ENCODE results near the gene RFTN1. TPM values are rescaled to one million over a fixed set of nuclear protein-coding genes. Genes with fewer than 3 reads are reported as not detected.

Gene RFTN1
- total and polyA plus RNA-seq, 2 donors from 2014 or later: 15.3 to 34.1 TPM

- Histone ChIP-seq H3K36me3 (ENCODE audit: control insufficient read depth in 2 of 3, insufficient read depth in 3 of 3, low read length in 3 of 3) (peaks cover 3 to 21% (median 9%) of the 10 kb centered on the region in 3 donors), H3K27ac (ENCODE audit: low read depth in 2 of 2, low read length in 2 of 2) (no peak overlapping the region), H3K9me3 (ENCODE audit: control insufficient read depth in 2 of 3, insufficient read depth in 1 of 3, low read length in 3 of 3) (no peaks in the 10 kb centered on the region), H3K4me3 (ENCODE audit: low read length in 3 of 3) (no peak overlapping the region), H3K9ac (ENCODE audit: low read length in 3 of 3) (no peak overlapping the region), H3K27me3 (ENCODE audit: control insufficient read depth, insufficient read depth, low read length) (no peaks in the 10 kb centered on the region), H3K4me1 (ENCODE audit: control insufficient read depth in 2 of 3, insufficient read depth in 2 of 3, low read depth in 1 of 3, low read length in 3 of 3) (no peaks in the 10 kb centered on the region)
- TF ChIP-seq CTCF (IDR thresholded peaks at IDR 0.05; ENCODE audit: borderline replicate concordance, extremely low read depth, insufficient read depth): no peak
- FAIRE-seq (no peak), DNase-seq (no peak)
- intact Hi-C loops (cut with DNase I): no loop called here
Observed at GRCh38 chr3:16272588-16272987, 240.9 kb downstream of the RFTN1 start.

DNA sequence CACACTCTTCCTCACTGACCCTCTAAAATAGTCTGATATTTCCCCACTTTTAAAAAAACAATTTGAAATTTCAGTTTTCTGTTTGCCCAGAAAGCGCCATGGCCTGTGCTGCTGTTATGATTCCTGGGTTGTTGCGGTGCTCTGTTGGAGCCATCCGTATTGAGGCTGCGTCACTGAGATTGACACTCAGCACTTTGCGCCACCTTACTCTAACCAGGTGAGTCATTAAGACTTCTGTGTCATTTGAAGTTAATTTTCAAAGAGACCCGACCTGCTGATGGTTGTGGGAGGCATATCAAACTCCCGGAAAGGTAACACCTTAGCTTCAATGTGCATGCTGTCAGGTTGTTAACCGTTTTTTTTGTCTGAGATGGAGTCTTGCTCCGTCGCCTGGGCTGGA, 242.6 kb downstream of the RFTN1 start:
- TF ChIP-seq CTCF (IDR thresholded peaks at IDR 0.05; ENCODE audit: borderline replicate concordance, extremely low read depth, insufficient read depth): no peak
- peaks cover 0 to 3% (median 2%) of the 10 kb centered on the region in 3 donors for H3K4me1 ChIP-seq (ENCODE audit: control insufficient read depth in 2 of 3, insufficient read depth in 2 of 3, low read depth in 1 of 3, low read length in 3 of 3)
- no peak overlapping the region for H3K27ac ChIP-seq (ENCODE audit: low read depth in 2 of 2, low read length in 2 of 2)
- intact Hi-C loops (cut with DNase I): no loop called here
- peaks cover 0 to 17% (median 7%) of the 10 kb centered on the region in 3 donors for H3K36me3 ChIP-seq (ENCODE audit: control insufficient read depth in 2 of 3, insufficient read depth in 3 of 3, low read length in 3 of 3)
- DNase-seq: no peak
- FAIRE-seq: no peak
- no peaks in the 10 kb centered on the region for H3K27me3 ChIP-seq (ENCODE audit: control insufficient read depth, insufficient read depth, low read length)
- H3K4me3 ChIP-seq (ENCODE audit: low read length in 3 of 3): no peak overlapping the region
- H3K9me3 ChIP-seq (ENCODE audit: control insufficient read depth in 2 of 3, insufficient read depth in 1 of 3, low read length in 3 of 3): no peaks in the 10 kb centered on the region
- no peak overlapping the region for H3K9ac ChIP-seq (ENCODE audit: low read length in 3 of 3)

- DNase-seq (no peak), FAIRE-seq (no peak)
- intact Hi-C loops (cut with DNase I): no loop called here
- H3K9me3 ChIP-seq (ENCODE audit: control insufficient read depth in 2 of 3, insufficient read depth in 1 of 3, low read length in 3 of 3): no peaks in the 10 kb centered on the region
- peak overlapping the region in 1 of 3 donors; percentile 99 for H3K4me3 ChIP-seq (ENCODE audit: low read length in 3 of 3)
- no peak overlapping the region for H3K27ac ChIP-seq (ENCODE audit: low read depth in 2 of 2, low read length in 2 of 2)
- peaks cover 0 to 6% (median 4%) of the 10 kb centered on the region in 3 donors for H3K36me3 ChIP-seq (ENCODE audit: control insufficient read depth in 2 of 3, insufficient read depth in 3 of 3, low read length in 3 of 3)
- no peaks in the 10 kb centered on the region for H3K27me3 ChIP-seq (ENCODE audit: control insufficient read depth, insufficient read depth, low read length)
- peak overlapping the region in 1 of 3 donors; percentile 17 for H3K9ac ChIP-seq (ENCODE audit: low read length in 3 of 3)
- no peak for TF ChIP-seq CTCF (IDR thresholded peaks at IDR 0.05; ENCODE audit: borderline replicate concordance, extremely low read depth, insufficient read depth)
- H3K4me1 ChIP-seq (ENCODE audit: control insufficient read depth in 2 of 3, insufficient read depth in 2 of 3, low read depth in 1 of 3, low read length in 3 of 3): peaks cover 0 to 5% (median 3%) of the 10 kb centered on the region in 3 donors
Observed at GRCh38 chr3:16266714-16267113, 246.8 kb downstream of the RFTN1 start.

Other genes starting within 250 kb of the RFTN1 start
- 19.3 TPM for gene DPH3, start 248.8 kb downstream of the RFTN1 start, total RNA-seq
- 16.3 TPM for gene DPH3, start 248.8 kb downstream of the RFTN1 start, polyA plus RNA-seq (ENCODE audit: insufficient read depth, low read depth, low replicate concordance)
- 17.3 TPM for gene OXNAD1, start 248.5 kb downstream of the RFTN1 start, total RNA-seq
- gene OXNAD1, start 248.5 kb downstream of the RFTN1 start, polyA plus RNA-seq (ENCODE audit: insufficient read depth, low read depth, low replicate concordance): 12.7 TPM
- not detected for gene DAZL, start 91.7 kb upstream of the RFTN1 start, total RNA-seq
- not detected for gene DAZL, start 91.7 kb upstream of the RFTN1 start, polyA plus RNA-seq (ENCODE audit: insufficient read depth, low read depth, low replicate concordance)